GM11168 (cell line): Measurements from ENCODE around the gene KRTAP4-7.
"Not testable (repeated sequence)": the region's sequence is repeated elsewhere in the genome, so short reads cannot be mapped to it uniquely, and the experiment has no call there.

Experiments
- in situ Hi-C: fragments of 300-500 bp; cut with MboI; formaldehyde crosslinking; loops from one replicate; pipeline ENCODE4 v1.12.0; 2022; ENCODE audit warnings: low sequenced_read_pairs; ENCODE audit not compliant: unreplicated experiment

Gene KRTAP4-7

DNA sequence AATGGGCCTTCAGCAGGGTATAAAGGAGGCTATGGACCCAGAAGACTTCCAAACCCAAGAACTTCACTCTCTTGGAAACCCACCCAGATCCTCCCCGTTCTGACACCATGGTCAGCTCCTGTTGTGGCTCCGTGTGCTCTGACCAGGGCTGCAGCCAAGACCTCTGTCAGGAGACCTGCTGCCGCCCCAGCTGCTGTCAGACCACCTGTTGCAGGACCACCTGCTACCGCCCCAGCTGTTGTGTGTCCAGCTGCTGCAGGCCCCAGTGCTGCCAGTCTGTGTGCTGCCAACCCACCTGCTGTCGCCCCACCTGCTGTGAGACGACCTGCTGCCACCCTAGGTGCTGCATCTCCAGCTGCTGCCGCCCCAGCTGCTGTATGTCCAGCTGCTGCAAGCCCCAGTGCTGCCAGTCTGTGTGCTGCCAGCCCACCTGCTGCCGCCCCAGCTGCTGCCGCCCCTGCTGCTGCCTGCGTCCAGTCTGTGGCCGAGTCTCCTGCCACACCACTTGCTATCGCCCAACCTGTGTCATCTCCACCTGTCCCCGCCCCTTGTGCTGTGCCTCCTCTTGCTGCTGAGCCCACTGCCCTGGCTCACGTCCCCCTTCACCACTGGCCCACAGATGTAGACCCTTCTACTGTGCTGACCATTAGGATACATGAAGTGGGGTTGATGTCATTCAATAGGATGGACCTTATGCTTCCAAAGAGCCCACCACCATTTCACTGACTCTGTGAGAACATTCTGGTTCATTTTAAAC is at the start of gene KRTAP4-7:
TSS of gene KRTAP4-7 (plus strand) at position 51 of the 757 bp plus-strand sequence. CDS start at position 108, 57 bp downstream.
- in situ Hi-C loops, result not testable (repeated sequence)

DNA sequence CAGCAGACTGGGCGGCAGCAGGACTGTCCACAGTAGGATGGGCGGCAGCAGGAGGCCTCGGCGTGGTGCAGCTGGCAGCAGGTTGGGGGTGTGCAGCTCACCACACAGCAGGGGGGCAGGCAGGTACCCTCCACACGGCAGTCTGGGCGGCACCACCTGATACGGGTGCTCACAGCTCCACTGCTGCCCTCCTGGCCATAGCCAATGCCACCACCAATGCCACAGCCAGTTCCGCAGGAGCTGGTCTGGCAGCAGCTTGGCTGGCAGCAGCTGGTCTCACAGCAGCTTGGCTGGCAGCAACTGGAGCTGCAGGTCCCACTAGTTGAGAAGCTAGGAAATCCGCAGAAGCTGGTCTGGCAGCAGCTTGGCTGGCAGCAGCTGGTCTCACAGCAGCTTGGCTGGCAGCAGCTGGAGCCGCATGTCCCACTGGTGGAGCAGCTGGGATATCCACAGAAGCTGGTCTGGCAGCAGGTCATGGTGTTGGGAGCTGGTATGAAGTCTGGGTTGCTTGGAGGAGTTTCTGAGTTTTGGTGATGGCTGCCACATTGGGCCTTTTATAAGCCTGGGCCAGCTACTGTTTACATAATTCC is 49.5 kb upstream of the KRTAP4-7 start, which contains the start of gene KRTAP1-3:
TSS of gene KRTAP1-3 (minus strand) at position 529 of the 590 bp plus-strand sequence. CDS start at position 476, 53 bp downstream.
- in situ Hi-C loops, result not testable (repeated sequence)

DNA sequence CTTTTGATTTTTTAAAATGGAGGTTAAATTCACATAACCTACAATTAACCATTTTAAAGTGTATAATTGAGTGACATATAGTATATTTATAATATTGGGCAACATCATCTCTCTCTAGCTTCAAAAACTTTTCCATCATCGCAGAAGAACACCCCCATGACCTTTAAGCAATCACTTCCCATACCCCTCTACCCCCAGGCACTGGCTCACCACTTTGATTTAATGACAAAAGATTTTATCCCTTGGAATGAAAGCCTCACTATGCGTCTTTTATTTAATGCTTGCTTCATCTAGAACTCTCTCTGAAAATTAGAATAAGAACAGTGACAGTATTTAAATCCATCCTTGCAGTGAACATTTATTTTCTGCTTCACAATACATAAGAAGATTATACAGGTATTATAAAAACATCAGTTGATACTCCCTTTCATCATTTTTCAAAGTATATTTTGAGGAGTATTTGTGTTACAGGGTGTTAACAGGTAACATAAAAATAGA is 46.0 kb upstream of the KRTAP4-7 start:
- in situ Hi-C loops, result no loop called here

DNA sequence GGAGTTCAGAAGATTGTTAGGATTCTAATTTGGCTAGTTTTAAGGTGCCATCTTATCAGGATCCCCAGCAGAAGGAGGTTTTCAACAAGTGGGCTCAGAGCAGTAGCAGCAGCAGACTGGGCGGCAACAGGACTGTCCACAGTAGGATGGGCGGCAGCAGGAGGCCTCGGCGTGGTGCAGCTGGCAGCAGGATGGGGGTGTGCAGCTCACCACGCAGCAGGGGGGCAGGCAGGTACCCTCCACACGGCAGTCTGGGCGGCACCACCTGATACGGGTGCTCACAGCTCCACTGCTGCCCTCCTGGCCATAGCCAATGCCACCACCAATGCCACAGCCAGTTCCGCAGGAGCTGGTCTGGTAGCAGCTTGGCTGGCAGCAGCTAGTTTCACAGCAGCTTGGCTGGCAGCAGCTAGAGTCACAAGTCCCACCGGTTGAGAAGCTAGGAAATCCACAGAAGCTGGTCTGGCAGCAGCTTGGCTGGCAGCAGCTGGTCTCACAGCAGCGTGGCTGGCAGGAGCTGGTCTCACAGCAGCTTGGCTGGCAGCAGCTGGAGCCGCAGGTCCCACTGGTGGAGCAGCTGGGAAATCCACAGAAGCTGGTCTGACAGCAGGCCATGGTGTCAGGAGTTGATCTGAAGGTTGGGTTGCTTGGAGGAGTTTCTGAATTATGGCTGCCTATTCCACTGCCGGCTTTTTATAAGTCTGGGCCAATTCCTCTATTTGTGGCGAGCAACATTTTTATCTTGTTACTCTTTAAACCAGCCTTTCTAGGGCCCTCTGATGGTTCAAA is 43.0 kb upstream of the KRTAP4-7 start, which contains the start of gene KRTAP1-1:
TSS of gene KRTAP1-1 (minus strand) at position 668 of the 789 bp plus-strand sequence. CDS start at position 615, 53 bp downstream.
- in situ Hi-C loops, result not testable (repeated sequence)

- in situ Hi-C loops, result no loop called here
Measured at GRCh38 chr17:41042953-41043352, 41.0 kb upstream of the KRTAP4-7 start.

DNA sequence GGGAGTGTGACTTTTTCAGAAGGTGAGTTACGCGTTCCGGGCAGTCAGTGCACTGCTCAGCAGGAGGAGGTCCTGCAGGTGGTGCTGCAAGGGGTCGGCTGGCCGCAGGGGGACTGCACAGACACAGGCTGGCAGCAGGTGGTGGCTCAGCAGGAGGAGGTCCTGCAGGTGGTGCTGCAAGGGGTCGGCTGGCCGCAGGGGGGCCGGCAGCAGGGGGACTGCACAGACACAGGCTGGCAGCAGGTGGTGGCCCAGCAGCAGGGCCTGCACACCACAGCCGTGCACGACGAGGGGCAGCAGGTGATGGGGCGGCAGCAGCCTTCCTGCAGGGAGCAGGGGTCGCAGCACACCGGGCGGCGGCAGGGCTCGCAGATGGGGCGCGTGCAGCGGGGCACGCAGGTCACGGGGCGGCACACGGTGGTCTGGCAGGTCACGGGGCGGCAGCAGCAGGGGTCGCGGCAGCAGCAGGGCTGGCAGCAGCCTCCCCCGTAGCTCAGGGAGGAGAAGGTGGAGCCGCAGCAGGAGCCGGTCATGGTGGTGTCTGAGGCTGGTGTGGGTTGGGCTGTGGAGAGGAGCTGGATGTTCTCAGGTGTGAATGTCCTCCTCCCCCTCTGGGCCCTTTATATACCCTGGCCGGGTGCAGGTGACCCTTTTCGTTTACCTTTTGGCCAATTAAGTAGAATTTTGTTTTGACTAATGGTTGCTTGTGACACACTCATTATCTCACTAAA is 37.0 kb upstream of the KRTAP4-7 start, which contains the start of gene KRTAP2-1:
TSS of gene KRTAP2-1 (minus strand) at position 582 of the 731 bp plus-strand sequence. CDS start at position 533, 49 bp downstream.
- in situ Hi-C loops, result not testable (repeated sequence)

GRCh38 chr17:41048441-41048840 is 35.5 kb upstream of the KRTAP4-7 start:
- in situ Hi-C loops, result no loop called here

DNA sequence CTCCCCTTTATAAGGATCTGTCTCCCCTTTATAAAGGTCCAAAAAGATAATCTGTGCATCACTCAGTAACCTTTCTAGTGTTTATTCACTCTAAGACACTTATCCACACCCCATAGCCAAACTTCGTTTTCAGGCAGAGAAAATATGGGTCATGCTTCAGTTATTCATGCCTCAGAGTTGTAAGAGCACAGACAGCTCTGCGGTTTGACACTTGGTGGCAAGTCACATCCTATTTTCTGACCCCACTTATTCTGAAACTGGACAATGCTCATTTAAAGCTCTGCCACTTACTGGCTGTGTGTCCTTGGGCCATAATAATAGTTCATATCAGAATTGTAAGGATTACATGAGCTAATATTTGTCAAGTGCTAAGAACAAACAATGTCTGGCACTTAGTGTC is 34.8 kb upstream of the KRTAP4-7 start:
- in situ Hi-C loops, result no loop called here

- in situ Hi-C loops, result no loop called here
Measured at GRCh38 chr17:41052566-41052965, 31.4 kb upstream of the KRTAP4-7 start.

GRCh38 chr17:41054025-41054424 is 29.9 kb upstream of the KRTAP4-7 start:
- in situ Hi-C loops, result no loop called here

- in situ Hi-C loops, result not testable (repeated sequence)
Measured at GRCh38 chr17:41054556-41054955, 29.4 kb upstream of the KRTAP4-7 start.

- in situ Hi-C loops, result not testable (repeated sequence)
Measured at GRCh38 chr17:41055130-41055529, 28.8 kb upstream of the KRTAP4-7 start, which contains the start of gene KRTAP2-2. Gene KRTAP2-2, minus strand, starts transcription at chr17:41055230. Its CDS starts 19 bp downstream, at chr17:41055211.

DNA sequence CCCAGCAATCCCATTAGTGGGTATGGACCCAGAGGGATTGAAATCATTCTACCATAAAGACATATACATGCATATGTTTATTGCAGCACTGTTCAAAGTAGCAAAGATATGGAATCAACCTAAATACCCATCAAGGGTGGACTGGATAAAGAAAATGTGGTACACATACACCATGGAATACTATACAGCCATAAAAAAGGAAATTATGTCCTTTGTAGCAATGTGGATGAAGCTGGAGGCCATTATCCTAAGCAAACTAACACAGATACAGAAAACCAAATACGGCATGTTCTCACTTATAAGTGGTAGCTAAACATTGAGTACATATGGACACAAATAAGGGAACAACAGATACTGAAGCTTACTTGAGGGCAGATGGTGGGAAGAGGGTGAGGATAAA is 26.4 kb upstream of the KRTAP4-7 start:
- in situ Hi-C loops, result no loop called here

- in situ Hi-C loops, result no loop called here
Measured at GRCh38 chr17:41058741-41059140, 25.2 kb upstream of the KRTAP4-7 start.

DNA sequence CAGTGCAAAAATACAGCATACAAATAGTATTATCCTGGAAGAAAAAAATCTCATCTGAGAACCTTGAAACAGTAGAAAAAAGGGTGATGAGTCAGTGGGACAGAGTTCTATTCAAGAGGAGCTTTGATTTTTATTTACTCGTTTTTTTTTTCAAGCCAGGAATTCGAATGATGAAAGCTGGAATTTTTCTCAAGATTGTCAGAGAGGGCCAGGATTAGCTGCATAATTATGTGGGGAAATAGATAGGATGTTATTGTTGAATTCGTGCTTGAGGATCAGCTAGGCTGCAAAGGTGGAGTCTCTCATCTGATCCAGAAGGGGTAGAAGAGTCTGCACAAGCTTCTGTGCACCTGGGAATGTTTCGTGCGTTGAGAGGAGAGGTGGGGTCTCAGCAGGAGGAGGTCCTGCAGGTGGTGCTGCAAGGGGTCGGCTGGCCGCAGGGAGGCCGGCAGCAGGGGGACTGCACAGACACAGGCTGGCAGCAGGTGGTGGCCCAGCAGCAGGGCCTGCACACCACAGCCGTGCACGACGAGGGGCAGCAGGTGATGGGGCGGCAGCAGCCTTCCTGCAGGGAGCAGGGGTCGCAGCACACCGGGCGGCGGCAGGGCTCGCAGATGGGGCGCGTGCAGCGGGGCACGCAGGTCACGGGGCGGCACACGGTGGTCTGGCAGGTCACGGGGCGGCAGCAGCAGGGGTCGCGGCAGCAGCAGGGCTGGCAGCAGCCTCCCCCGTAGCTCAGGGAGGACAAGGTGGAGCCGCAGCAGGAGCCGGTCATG is 24.5 kb upstream of the KRTAP4-7 start:
- in situ Hi-C loops, result not testable (repeated sequence)

DNA sequence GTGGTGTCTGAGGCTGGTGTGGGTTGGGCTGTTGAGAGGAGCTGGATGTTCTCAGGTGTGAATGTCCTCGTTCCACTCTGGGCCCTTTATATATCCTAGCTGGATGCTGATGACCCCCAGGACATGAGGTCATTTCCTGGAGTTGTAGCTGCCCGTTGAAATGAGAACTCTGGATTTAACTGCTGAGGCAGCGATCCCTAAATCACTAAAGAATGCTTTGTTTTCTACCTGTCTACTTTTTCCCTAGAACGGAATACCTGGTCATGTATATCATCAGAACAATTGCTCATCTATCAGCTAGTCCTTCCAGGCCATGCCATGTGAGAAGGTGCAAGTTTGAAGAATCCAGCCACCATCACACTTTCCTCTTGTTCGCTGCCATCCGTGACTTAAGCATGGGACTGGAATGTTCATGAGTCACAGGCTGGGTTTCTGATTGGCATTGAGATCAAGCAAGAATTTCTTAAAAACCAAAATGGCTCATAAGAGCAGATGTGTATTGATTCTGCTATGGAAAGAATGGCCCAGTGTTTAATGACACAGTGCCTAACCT is 23.8 kb upstream of the KRTAP4-7 start, which contains the start of gene KRTAP2-3:
TSS of gene KRTAP2-3 (minus strand) at position 63 of the 553 bp plus-strand sequence. CDS start 64 bp downstream, outside the sequence.
- in situ Hi-C loops, result no loop called here

DNA sequence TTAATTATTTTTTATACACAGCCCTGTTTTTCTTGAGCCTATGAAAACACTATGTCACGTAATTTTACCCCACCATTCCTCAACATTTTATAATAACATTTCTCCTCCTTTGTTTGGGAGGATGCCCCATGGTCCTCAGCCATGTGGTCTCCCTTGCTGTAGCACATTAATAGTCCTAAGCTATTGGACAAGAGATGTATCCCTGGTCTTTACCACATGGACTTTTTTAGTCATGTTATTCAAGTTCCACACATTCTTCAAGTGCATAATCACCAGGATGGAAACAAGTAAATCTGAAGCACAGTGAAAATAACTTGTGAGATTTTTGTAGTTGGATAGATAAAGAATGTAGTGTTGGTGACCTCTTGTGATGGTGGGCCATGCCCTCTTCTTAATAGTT is 22.0 kb upstream of the KRTAP4-7 start:
- in situ Hi-C loops, result no loop called here

- in situ Hi-C loops, result no loop called here
Measured at GRCh38 chr17:41063449-41063848, 20.5 kb upstream of the KRTAP4-7 start.
